Mesenchymal stem cell (in vitro differentiated cells and primary cell): ENCODE results near the gene GNG7.

Source experiments
- DNase-seq: peaks from one replicate; pipeline ENCODE4 v3.0.0-alpha.2; 2013
- H2AFZ ChIP-seq: one replicate; pipeline ENCODE4 v1.6.1; 2013; ENCODE audit warnings: low read depth, mild to moderate bottlenecking, control low read depth, inconsistent platforms, low read length, moderate library complexity
- H2AK5ac ChIP-seq: 2 replicates; pipeline ENCODE4 v1.6.1; 2013; ENCODE audit warnings: low read length, moderate library complexity, mild to moderate bottlenecking, inconsistent platforms; ENCODE audit not compliant: severe bottlenecking
- H2BK120ac ChIP-seq: one replicate; pipeline ENCODE4 v1.6.1; 2013; ENCODE audit warnings: low read depth, mild to moderate bottlenecking, inconsistent platforms, low read length, moderate library complexity
- H2BK12ac ChIP-seq, 2 experiments: one replicate each; pipeline ENCODE4 v1.6.1; 2013; ENCODE audit warnings: inconsistent platforms in 2 of 2, low read length in 2 of 2, mild to moderate bottlenecking in 2 of 2, moderate library complexity in 2 of 2, control low read depth in 1 of 2
- H2BK15ac ChIP-seq: one replicate; pipeline ENCODE4 v1.6.1; 2013; ENCODE audit warnings: mild to moderate bottlenecking, low read depth, inconsistent platforms; ENCODE audit not compliant: poor library complexity, severe bottlenecking
- H2BK5ac ChIP-seq: 2 replicates; pipeline ENCODE4 v1.6.1; 2013; ENCODE audit warnings: low read depth, mild to moderate bottlenecking, low read length, control low read depth, inconsistent platforms; ENCODE audit not compliant: poor library complexity, severe bottlenecking
- H3K14ac ChIP-seq, 2 experiments: one replicate each; pipeline ENCODE4 v1.6.1; 2013; ENCODE audit warnings: inconsistent platforms in 2 of 2, low read length in 2 of 2, control low read depth in 1 of 2, mild to moderate bottlenecking in 1 of 2, moderate library complexity in 1 of 2
- H3K18ac ChIP-seq, 2 experiments: one replicate each; pipeline ENCODE4 v1.6.1; 2013; ENCODE audit warnings: inconsistent platforms in 2 of 2, low read length in 2 of 2, control low read depth in 1 of 2, low read depth in 1 of 2, mild to moderate bottlenecking in 1 of 2
- H3K23ac ChIP-seq, 2 experiments: one replicate each; pipeline ENCODE4 v1.6.1; 2013; ENCODE audit warnings: inconsistent platforms in 2 of 2, low read length in 2 of 2, mild to moderate bottlenecking in 2 of 2, moderate library complexity in 2 of 2, control low read depth in 1 of 2
- H3K27ac ChIP-seq: 2 replicates; pipeline ENCODE4 v1.5.1; 2013; ENCODE audit warnings: mild to moderate bottlenecking, moderate library complexity, low read length, control low read depth, inconsistent platforms; ENCODE audit not compliant: poor library complexity, severe bottlenecking
- H3K27me3 ChIP-seq, 2 experiments: 2 replicates each; pipeline versions ENCODE4 v1.6.1 to v1.7.0; 2013; ENCODE audit warnings: low read length in 2 of 2, mild to moderate bottlenecking in 2 of 2, moderate library complexity in 2 of 2, control low read depth in 1 of 2, inconsistent platforms in 1 of 2; ENCODE audit not compliant: control insufficient read depth in 1 of 2, insufficient read depth in 1 of 2
- H3K36me3 ChIP-seq, 2 experiments: 2 replicates each; pipeline versions ENCODE4 v1.6.1 to v1.7.0; 2013; ENCODE audit warnings: low read length in 2 of 2, control low read depth in 1 of 2, inconsistent platforms in 1 of 2, low read depth in 1 of 2, mild to moderate bottlenecking in 1 of 2; ENCODE audit not compliant: insufficient read depth in 2 of 2, control insufficient read depth in 1 of 2
- H3K4ac ChIP-seq, 2 experiments: one replicate each; pipeline ENCODE4 v1.6.1; 2013; ENCODE audit warnings: inconsistent platforms in 2 of 2, low read length in 2 of 2, mild to moderate bottlenecking in 2 of 2, moderate library complexity in 2 of 2, control low read depth in 1 of 2, low read depth in 1 of 2
- H3K4me1 ChIP-seq: 2 replicates; pipeline ENCODE4 v1.6.1; 2013; ENCODE audit warnings: low read depth, low read length, control low read depth; ENCODE audit not compliant: control insufficient read depth, insufficient read depth
- H3K4me2 ChIP-seq: 2 replicates; pipeline ENCODE4 v1.6.1; 2013; ENCODE audit warnings: low read length, mild to moderate bottlenecking, inconsistent platforms; ENCODE audit not compliant: poor library complexity, severe bottlenecking
- H3K4me3 ChIP-seq, 2 experiments: 2 replicates each; pipeline versions ENCODE4 v1.5.1 to v1.7.0; 2013; ENCODE audit warnings: low read length in 2 of 2, mild to moderate bottlenecking in 2 of 2, control low read depth in 1 of 2, low read depth in 1 of 2; ENCODE audit not compliant: insufficient read depth in 1 of 2
- H3K79me1 ChIP-seq: replicated peaks from 2 replicates; pipeline ENCODE4 v1.6.1; 2013; ENCODE audit warnings: mild to moderate bottlenecking, control low read depth, low read length, inconsistent platforms; ENCODE audit not compliant: poor library complexity, severe bottlenecking
- H3K9ac ChIP-seq: 2 replicates; pipeline ENCODE4 v1.7.0; 2013; ENCODE audit warnings: mild to moderate bottlenecking, low read length, moderate library complexity
- H3K9me3 ChIP-seq: 2 replicates; pipeline ENCODE4 v1.7.0; 2013; ENCODE audit warnings: mild to moderate bottlenecking, low read length; ENCODE audit not compliant: control insufficient read depth
- H4K8ac ChIP-seq: one replicate; pipeline ENCODE4 v1.6.1; 2013; ENCODE audit warnings: inconsistent platforms, mild to moderate bottlenecking, low read length, moderate library complexity
- H4K91ac ChIP-seq: one replicate; pipeline ENCODE4 v1.6.1; 2013; ENCODE audit warnings: mild to moderate bottlenecking, low read length, inconsistent platforms
- WGBS: methylation state at CpG from one replicate; pipeline ENCODE4 v1.1.7; 2013; ENCODE audit warnings: mixed read lengths; 5-methylcytosine and 5-hydroxymethylcytosine counted together

The GNG7 gene

GRCh38 chr19:2603334-2603733 is 99.2 kb downstream of the GNG7 start:
- peak overlapping the region; percentile 31 for H3K27ac ChIP-seq
- H3K14ac ChIP-seq = no peak overlapping the region
- 25% methylated on average over 17 of the region's 17 CpGs for WGBS

GRCh38 chr19:2602391-2603181 is 99.9 kb downstream of the GNG7 start:
- Histone ChIP-seq H3K4me1 (peaks cover 14% of the 10 kb centered on the region), H3K4ac (no peak overlapping the region), H3K18ac (peak overlapping the region in 1 of 2 experiments; percentile 63), H3K23ac (no peak overlapping the region), H2AFZ (no peak overlapping the region), H2BK120ac (no peak overlapping the region), H3K9me3 (no peaks in the 10 kb centered on the region), H3K4me2 (peak overlapping the region; percentile 54), H3K27ac (peak overlapping the region; percentile 22), H3K36me3 (no peaks in the 10 kb centered on the region), H3K14ac (no peak overlapping the region), H3K4me3 (peak overlapping the region in 1 of 2 experiments; percentile 63), H3K79me1 (no peaks in the 10 kb centered on the region), H2AK5ac (no peak overlapping the region), H3K9ac (peak overlapping the region; percentile 71), H2BK15ac (no peak overlapping the region), H2BK5ac (no peak overlapping the region), H3K27me3 (peaks cover 0 to 6% of the 10 kb centered on the region in 2 experiments), H4K8ac (peak overlapping the region; percentile 27), H2BK12ac (no peak overlapping the region), H4K91ac (no peak overlapping the region)
- WGBS = 19% methylated on average over 23 of the region's 23 CpGs
- DNase-seq = peak; percentile 84

More at GRCh38 chr19:2603334-2603733, 99.2 kb downstream of the GNG7 start:
- Histone ChIP-seq H2BK12ac (no peak overlapping the region), H3K9me3 (no peaks in the 10 kb centered on the region), H2BK120ac (no peak overlapping the region), H3K9ac (peak overlapping the region; percentile 71), H2BK15ac (no peak overlapping the region), H2AK5ac (no peak overlapping the region), H4K91ac (no peak overlapping the region), H3K18ac (peak overlapping the region in 1 of 2 experiments; percentile 21), H2AFZ (no peak overlapping the region), H3K36me3 (no peaks in the 10 kb centered on the region), H3K4me2 (peak overlapping the region; percentile 54), H3K4ac (peak overlapping the region in 1 of 2 experiments; percentile 26), H2BK5ac (no peak overlapping the region), H3K23ac (no peak overlapping the region), H3K4me1 (peaks cover 16% of the 10 kb centered on the region), H3K27me3 (peaks cover 0 to 13% of the 10 kb centered on the region in 2 experiments), H3K79me1 (no peaks in the 10 kb centered on the region), H4K8ac (peak overlapping the region; percentile 21), H3K4me3 (peak overlapping the region in 1 of 2 experiments; percentile 63)
- no peak for DNase-seq

GRCh38 chr19:2600914-2601870 is 101.3 kb downstream of the GNG7 start:
- no peak overlapping the region for H3K4me3 ChIP-seq
- no peak overlapping the region for H3K4me2 ChIP-seq
- no peak overlapping the region for H2BK5ac ChIP-seq
- no peaks in the 10 kb centered on the region for H3K36me3 ChIP-seq
- peak overlapping the region in 1 of 2 experiments; percentile 11 for H3K14ac ChIP-seq
- no peak overlapping the region for H4K91ac ChIP-seq
- H3K4ac ChIP-seq = no peak overlapping the region
- no peak overlapping the region for H2AFZ ChIP-seq
- WGBS = 94% methylated on average over 16 of the region's 20 CpGs
- H2BK12ac ChIP-seq = peak overlapping the region in 1 of 2 experiments; percentile 21
- no peak overlapping the region for H2BK120ac ChIP-seq
- H4K8ac ChIP-seq = no peak overlapping the region
- no peak overlapping the region for H3K9ac ChIP-seq
- H3K9me3 ChIP-seq = no peaks in the 10 kb centered on the region
- no peak overlapping the region for H3K27ac ChIP-seq
- no peak overlapping the region for H3K23ac ChIP-seq
- no peak overlapping the region for H3K18ac ChIP-seq
- H3K27me3 ChIP-seq = peaks cover 0 to 8% of the 10 kb centered on the region in 2 experiments
- no peak overlapping the region for H2AK5ac ChIP-seq
- DNase-seq = no peak
- H2BK15ac ChIP-seq = no peak overlapping the region
- peaks cover 14% of the 10 kb centered on the region for H3K4me1 ChIP-seq
- H3K79me1 ChIP-seq = no peaks in the 10 kb centered on the region

GRCh38 chr19:2594319-2594718 is 108.2 kb downstream of the GNG7 start:
- H3K9me3 ChIP-seq = no peaks in the 10 kb centered on the region
- H2BK15ac ChIP-seq = no peak overlapping the region
- 85% methylated on average over 6 of the region's 7 CpGs for WGBS
- no peak overlapping the region for H2AFZ ChIP-seq
- H3K27ac ChIP-seq = no peak overlapping the region
- H3K27me3 ChIP-seq = peaks cover 0 to 22% of the 10 kb centered on the region in 2 experiments
- H3K4me1 ChIP-seq = peaks cover 7% of the 10 kb centered on the region
- H3K14ac ChIP-seq = no peak overlapping the region
- no peak overlapping the region for H4K8ac ChIP-seq
- no peak overlapping the region for H3K18ac ChIP-seq
- no peak overlapping the region for H3K4ac ChIP-seq
- H2BK120ac ChIP-seq = no peak overlapping the region
- no peak overlapping the region for H3K9ac ChIP-seq
- no peak overlapping the region for H3K4me3 ChIP-seq
- no peak overlapping the region for H3K23ac ChIP-seq
- H2BK5ac ChIP-seq = no peak overlapping the region
- no peak for DNase-seq
- no peaks in the 10 kb centered on the region for H3K36me3 ChIP-seq
- H4K91ac ChIP-seq = no peak overlapping the region
- H3K79me1 ChIP-seq = no peaks in the 10 kb centered on the region
- H2BK12ac ChIP-seq = no peak overlapping the region
- no peak overlapping the region for H2AK5ac ChIP-seq
- H3K4me2 ChIP-seq = no peak overlapping the region
